ENCODE results near the gene TNFRSF9.

Gene TNFRSF9

DNA sequence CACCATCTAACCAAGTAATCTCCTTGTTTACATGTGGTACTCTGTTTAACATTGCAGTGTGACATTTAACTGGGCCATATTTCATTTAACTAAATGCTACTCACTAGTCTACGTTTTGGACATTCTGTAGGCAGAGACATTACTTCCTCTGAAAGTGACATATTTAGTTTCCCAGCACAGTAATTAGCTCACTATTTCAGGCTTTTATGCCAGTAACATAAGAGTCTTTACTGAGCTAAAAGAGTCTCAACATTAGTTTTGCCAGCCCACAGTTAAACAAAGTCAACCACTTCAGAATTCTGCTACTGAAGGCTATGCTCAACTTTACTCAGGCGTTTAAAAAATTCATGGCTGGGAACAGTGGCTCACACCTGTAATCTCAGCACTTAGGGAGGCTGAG, 2.6 kb upstream of the TNFRSF9 start:
- no peak for DNase-seq (ENCODE audit: low read depth)
- TF ChIP-seq, protein P1, sequence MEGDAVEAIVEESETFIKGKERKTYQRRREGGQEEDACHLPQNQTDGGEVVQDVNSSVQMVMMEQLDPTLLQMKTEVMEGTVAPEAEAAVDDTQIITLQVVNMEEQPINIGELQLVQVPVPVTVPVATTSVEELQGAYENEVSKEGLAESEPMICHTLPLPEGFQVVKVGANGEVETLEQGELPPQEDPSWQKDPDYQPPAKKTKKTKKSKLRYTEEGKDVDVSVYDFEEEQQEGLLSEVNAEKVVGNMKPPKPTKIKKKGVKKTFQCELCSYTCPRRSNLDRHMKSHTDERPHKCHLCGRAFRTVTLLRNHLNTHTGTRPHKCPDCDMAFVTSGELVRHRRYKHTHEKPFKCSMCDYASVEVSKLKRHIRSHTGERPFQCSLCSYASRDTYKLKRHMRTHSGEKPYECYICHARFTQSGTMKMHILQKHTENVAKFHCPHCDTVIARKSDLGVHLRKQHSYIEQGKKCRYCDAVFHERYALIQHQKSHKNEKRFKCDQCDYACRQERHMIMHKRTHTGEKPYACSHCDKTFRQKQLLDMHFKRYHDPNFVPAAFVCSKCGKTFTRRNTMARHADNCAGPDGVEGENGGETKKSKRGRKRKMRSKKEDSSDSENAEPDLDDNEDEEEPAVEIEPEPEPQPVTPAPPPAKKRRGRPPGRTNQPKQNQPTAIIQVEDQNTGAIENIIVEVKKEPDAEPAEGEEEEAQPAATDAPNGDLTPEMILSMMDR (conservative IDR thresholded peaks at IDR 0.05; ENCODE audit: low read depth, low read length) = no peak
- H3K4me3 ChIP-seq (ENCODE audit: low read depth, low read length) = no peak overlapping the region

DNA sequence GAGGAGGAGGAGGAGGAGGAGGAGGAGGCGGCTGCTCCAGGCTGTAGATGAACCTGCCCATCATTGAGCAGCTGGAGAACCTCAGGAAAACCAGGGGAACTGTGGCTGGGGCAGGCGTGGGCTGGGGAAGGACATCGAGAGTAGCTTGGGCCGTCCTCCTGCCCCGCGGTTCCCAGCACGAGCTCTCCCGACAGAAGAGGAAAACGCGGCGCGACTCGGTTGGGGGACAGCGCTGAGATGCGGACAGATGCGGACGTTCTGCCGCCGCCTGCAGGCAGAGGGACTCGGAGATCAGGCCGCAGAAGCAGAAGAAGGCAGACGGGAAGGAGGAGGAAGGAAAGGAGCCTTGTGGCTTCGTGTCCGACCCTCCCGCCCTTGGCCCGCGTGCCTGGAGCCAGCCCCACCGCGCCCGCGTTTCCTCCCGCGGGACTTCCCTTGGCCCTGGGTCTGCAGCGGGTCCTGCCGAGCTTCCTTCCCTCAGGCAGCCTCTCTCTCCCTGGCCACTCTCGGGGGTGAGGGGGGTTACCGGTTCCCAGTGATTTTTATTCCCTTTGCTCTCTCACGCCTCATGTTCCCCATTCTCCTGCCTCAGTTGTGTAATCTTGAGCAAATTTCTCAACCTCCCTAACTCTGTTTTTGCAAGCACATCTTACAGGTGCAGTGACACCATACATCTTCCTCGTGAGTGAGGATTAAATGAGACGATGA, 1.7 kb upstream of the TNFRSF9 start:
- peak; percentile 50 for DNase-seq (ENCODE audit: low read depth)
- peak overlapping the region; percentile 45 for H3K4me3 ChIP-seq (ENCODE audit: low read depth, low read length)
- TF ChIP-seq, protein P1 (conservative IDR thresholded peaks at IDR 0.05; ENCODE audit: low read depth, low read length) = peak; percentile 63

DNA sequence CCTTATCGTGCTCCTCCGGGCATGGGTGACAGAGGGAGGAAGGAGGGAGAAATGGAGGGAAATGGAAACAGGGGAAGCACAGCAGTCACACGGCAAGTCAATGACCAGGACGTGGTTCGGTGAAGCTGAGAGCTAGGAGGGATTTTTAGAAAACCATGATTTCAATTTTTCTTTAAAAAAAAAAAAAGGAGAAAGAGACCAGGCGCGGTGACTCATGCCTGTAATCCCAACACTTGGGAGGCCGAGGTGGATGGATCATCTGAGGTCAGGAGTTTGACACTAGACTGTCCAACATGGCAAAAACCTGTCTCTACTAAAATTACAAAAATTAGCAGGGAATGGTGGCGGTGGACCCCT, 776 bp upstream of the TNFRSF9 start:
- TF ChIP-seq, protein P1 (conservative IDR thresholded peaks at IDR 0.05; ENCODE audit: low read depth, low read length) = no peak
- DNase-seq (ENCODE audit: low read depth) = no peak
- H3K4me3 ChIP-seq (ENCODE audit: low read depth, low read length) = no peak overlapping the region

DNA sequence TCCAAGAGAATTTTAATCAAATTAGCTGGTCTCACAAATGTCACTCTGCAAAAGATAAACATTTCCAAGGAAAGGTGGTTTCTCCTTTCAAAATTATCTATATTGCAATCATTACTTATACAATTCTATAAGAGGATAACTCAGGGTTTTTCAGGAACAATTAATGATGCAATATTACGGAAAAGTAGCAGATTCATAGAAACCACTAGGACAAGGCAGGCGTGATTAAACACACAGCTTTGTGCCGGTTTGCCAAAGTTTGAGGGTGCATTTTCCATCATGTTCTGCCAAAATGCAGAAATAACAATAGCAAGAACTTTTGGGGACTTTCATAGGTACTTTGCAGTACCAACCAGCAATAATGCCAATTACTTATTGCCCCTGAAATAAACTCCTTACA, 605 bp downstream of the TNFRSF9 start:
- TF ChIP-seq, protein P1 (conservative IDR thresholded peaks at IDR 0.05; ENCODE audit: low read depth, low read length) = no peak
- no peak overlapping the region for H3K4me3 ChIP-seq (ENCODE audit: low read depth, low read length)
- DNase-seq (ENCODE audit: low read depth) = no peak

DNA sequence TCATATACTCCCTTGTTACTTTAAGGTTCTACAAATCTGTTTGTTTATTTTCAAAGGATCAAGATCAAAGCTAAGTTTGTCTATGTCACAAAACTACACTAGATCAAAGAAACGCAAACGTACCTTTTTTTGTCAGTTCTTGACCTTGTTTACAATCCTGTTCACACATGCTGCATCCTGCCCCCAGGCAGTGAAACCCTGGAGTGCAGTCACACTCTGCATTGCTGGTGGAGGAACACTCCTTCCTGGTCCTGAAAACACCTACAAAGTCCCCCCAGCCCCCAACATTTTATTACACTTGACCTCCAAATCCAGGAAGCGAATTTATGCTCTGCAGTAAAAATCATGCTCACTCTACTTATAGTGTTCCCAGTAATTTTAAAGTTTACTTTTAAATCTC, 2.6 kb downstream of the TNFRSF9 start:
- no peak overlapping the region for H3K4me3 ChIP-seq (ENCODE audit: low read depth, low read length)
- TF ChIP-seq, protein P1 (conservative IDR thresholded peaks at IDR 0.05; ENCODE audit: low read depth, low read length) = no peak
- no peak for DNase-seq (ENCODE audit: low read depth)

DNA sequence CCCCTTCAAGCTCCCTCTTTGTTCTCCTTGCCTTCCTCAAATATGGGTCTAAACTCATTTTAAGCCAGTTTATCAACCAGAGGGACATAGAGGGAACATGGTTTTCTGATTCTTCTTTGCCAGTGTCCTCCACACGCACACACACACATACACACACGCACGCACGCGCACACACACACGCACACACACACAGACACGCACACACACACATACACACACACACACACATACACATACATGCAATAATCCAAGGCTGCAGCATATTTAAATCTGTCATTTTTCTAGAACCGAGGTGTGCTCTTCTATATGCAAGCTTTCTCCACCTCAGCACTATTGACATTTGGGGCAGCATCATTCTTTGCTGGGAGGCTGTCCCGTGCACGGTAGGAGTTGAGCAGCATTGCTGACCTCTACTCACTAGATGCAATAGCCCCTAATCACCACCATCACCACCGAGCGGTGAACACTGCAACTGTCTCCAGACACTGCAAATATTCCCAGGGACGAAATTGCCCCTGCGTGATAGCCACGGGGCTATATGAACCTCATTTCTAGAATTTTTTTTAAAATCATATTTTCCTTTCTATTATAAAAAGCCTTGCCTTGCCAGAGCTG, 8.0 kb downstream of the TNFRSF9 start:
- DNase-seq (ENCODE audit: low read depth) = no peak
- TF ChIP-seq, protein P1 (conservative IDR thresholded peaks at IDR 0.05; ENCODE audit: low read depth, low read length) = no peak
- H3K4me3 ChIP-seq (ENCODE audit: low read depth, low read length) = no peak overlapping the region

DNA sequence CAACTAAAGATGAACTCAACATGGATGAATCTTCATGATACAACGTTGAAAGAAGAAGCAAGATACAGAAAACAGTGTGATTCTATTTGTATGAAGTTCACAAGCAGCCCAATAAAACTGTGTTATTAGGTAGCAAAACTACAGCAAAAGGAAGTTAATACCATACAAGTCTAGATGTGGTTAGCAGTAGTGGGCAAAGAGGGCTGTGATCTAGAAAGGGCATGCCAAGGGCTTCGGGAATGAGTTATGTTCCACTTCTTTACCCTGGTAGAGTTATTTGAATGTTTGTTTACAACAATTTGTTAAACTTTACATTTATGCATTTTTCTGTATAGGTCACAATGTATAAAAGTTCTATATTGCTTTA, 9.2 kb downstream of the TNFRSF9 start:
- no peak for DNase-seq (ENCODE audit: low read depth)
- TF ChIP-seq, protein P1 (conservative IDR thresholded peaks at IDR 0.05; ENCODE audit: low read depth, low read length) = no peak
- no peak overlapping the region for H3K4me3 ChIP-seq (ENCODE audit: low read depth, low read length)
